Osteoblast (primary cell): ENCODE data around the gene TTLL9. TPM values are rescaled to one million over a fixed set of nuclear protein-coding genes. Genes with fewer than 3 reads are reported as not detected.

Experiments used
- DNase-seq: peaks from one replicate; pipeline ENCODE4 v3.0.0; 2011; ENCODE audit warnings: low spot score, mixed read lengths; ENCODE audit not compliant: insufficient read length; ENCODE audit errors: missing footprints
- H2AFZ ChIP-seq: 2 replicates; pipeline ENCODE4 v1.6.0; 2011; ENCODE audit warnings: mild to moderate bottlenecking, low read length
- H3K27ac ChIP-seq: 2 replicates; pipeline ENCODE4 v1.5.1; 2011; ENCODE audit warnings: mild to moderate bottlenecking, low read depth, low read length, moderate library complexity
- H3K27me3 ChIP-seq: 2 replicates; pipeline ENCODE4 v1.6.0; 2012; ENCODE audit warnings: mild to moderate bottlenecking, control low read depth, inconsistent platforms, low read length, moderate library complexity; ENCODE audit not compliant: insufficient read depth
- H3K36me3 ChIP-seq: 2 replicates; pipeline ENCODE4 v1.5.1; 2011; ENCODE audit warnings: mild to moderate bottlenecking, low read length, control low read depth, moderate library complexity; ENCODE audit not compliant: insufficient read depth
- H3K4me1 ChIP-seq: 2 replicates; pipeline ENCODE4 v1.5.1; 2011; ENCODE audit warnings: mild to moderate bottlenecking, low read length, control low read depth, moderate library complexity; ENCODE audit not compliant: insufficient read depth
- H3K4me2 ChIP-seq: 2 replicates; pipeline ENCODE4 v1.6.0; 2011; ENCODE audit warnings: mild to moderate bottlenecking, low read length; ENCODE audit not compliant: insufficient read depth
- H3K4me3 ChIP-seq: fragments of 200-600 bp; sonication (generic); 3 replicates; pipeline ENCODE4 v1.5.1; 2012; ENCODE audit warnings: mild to moderate bottlenecking, low read length, inconsistent platforms; ENCODE audit not compliant: insufficient read depth
- H3K79me2 ChIP-seq: 2 replicates; pipeline ENCODE4 v1.6.0; 2012; ENCODE audit warnings: mild to moderate bottlenecking, low read length, control low read depth, inconsistent platforms; ENCODE audit not compliant: insufficient read depth
- H3K9me3 ChIP-seq: 2 replicates; pipeline ENCODE4 v1.5.1; 2011; ENCODE audit warnings: low read depth, low read length, control low read depth
- H4K20me1 ChIP-seq: 2 replicates; pipeline ENCODE4 v1.6.0; 2012; ENCODE audit warnings: mild to moderate bottlenecking, low read length, control low read depth; ENCODE audit not compliant: insufficient read depth
- CTCF ChIP-seq: IDR thresholded peaks from 2 replicates; pipeline ENCODE4 v1.5.1; 2011; ENCODE audit warnings: mild to moderate bottlenecking, low read depth, low read length, moderate library complexity; ENCODE audit errors: extremely low read depth
- total RNA-seq: library from RNA; depleted of rRNA; stranded (reverse); fragments of >200 nt; gene quantifications from 2 replicates; pipeline ENCODE4 v1.2.3, GENCODE V29; 2012

The TTLL9 gene
- total RNA-seq, 1 donor = 0.72 TPM

- H2AFZ ChIP-seq = no peak overlapping the region
- no peak for TF ChIP-seq CTCF
- peaks cover 4% of the 10 kb centered on the region for H4K20me1 ChIP-seq
- peak; percentile 68 for DNase-seq
- H3K27ac ChIP-seq = no peak overlapping the region
- H3K27me3 ChIP-seq = peaks cover 13% of the 10 kb centered on the region
- no peaks in the 10 kb centered on the region for H3K9me3 ChIP-seq
- H3K79me2 ChIP-seq = no peaks in the 10 kb centered on the region
- H3K4me1 ChIP-seq = peaks cover 48% of the 10 kb centered on the region
- H3K4me2 ChIP-seq = peak overlapping the region; percentile 74
- no peaks in the 10 kb centered on the region for H3K36me3 ChIP-seq
- H3K4me3 ChIP-seq = no peak overlapping the region
These were observed 26.6 kb upstream of the TTLL9 start for GRCh38 chr20:31843881-31844280.

- H2AFZ ChIP-seq = no peak overlapping the region
- H3K27ac ChIP-seq = no peak overlapping the region
- no peaks in the 10 kb centered on the region for H3K36me3 ChIP-seq
- peaks cover 4% of the 10 kb centered on the region for H4K20me1 ChIP-seq
- TF ChIP-seq CTCF = no peak
- no peak overlapping the region for H3K4me2 ChIP-seq
- H3K9me3 ChIP-seq = no peaks in the 10 kb centered on the region
- DNase-seq = peak; percentile 76
- peaks cover 21% of the 10 kb centered on the region for H3K27me3 ChIP-seq
- no peaks in the 10 kb centered on the region for H3K79me2 ChIP-seq
- H3K4me1 ChIP-seq = peaks cover 45% of the 10 kb centered on the region
- no peak overlapping the region for H3K4me3 ChIP-seq
These were observed 25.6 kb upstream of the TTLL9 start for GRCh38 chr20:31844737-31845299.

GRCh38 chr20:31845300-31845863, 25.1 kb upstream of the TTLL9 start, which contains the start of gene FOXS1:
Gene FOXS1, minus strand, starts transcription at chr20:31845604. Its CDS starts 62 bp downstream, at chr20:31845542.
- Histone ChIP-seq H3K9me3 (no peaks in the 10 kb centered on the region), H4K20me1 (peaks cover 4% of the 10 kb centered on the region), H3K4me1 (peaks cover 45% of the 10 kb centered on the region), H2AFZ (peak within 1 kb of the TSS; percentile 21), H3K4me2 (no peak within 1 kb of the TSS), H3K4me3 (no peak within 1 kb of the TSS), H3K27ac (no peak within 1 kb of the TSS), H3K36me3 (no peaks in the 10 kb centered on the region), H3K27me3 (peaks cover 26% of the 10 kb centered on the region), H3K79me2 (no peaks in the 10 kb centered on the region)
- DNase-seq = peak; percentile 74
- no peak for TF ChIP-seq CTCF

GRCh38 chr20:31846793-31847138, 23.7 kb upstream of the TTLL9 start:
- no peaks in the 10 kb centered on the region for H3K9me3 ChIP-seq
- TF ChIP-seq CTCF = no peak
- H3K79me2 ChIP-seq = no peaks in the 10 kb centered on the region
- no peak overlapping the region for H2AFZ ChIP-seq
- peaks cover 4% of the 10 kb centered on the region for H4K20me1 ChIP-seq
- DNase-seq = no peak
- no peaks in the 10 kb centered on the region for H3K36me3 ChIP-seq
- no peak overlapping the region for H3K4me2 ChIP-seq
- H3K27me3 ChIP-seq = peaks cover 35% of the 10 kb centered on the region
- peaks cover 32% of the 10 kb centered on the region for H3K4me1 ChIP-seq
- H3K27ac ChIP-seq = no peak overlapping the region
- H3K4me3 ChIP-seq = no peak overlapping the region
